GM12864 (cell line): ENCODE results near the gene KDM1B.

Source experiments
- DNase-seq: peaks from one replicate; pipeline ENCODE4 v3.0.0-alpha.2; 2011; ENCODE audit warnings: low read depth
- H3K4me3 ChIP-seq: 2 replicates; pipeline ENCODE4 v1.5.1; 2011; ENCODE audit warnings: mild to moderate bottlenecking, low read depth, low read length, control low read depth
- CTCF ChIP-seq: IDR thresholded peaks from 2 replicates; pipeline ENCODE4 v1.5.1; 2011; ENCODE audit warnings: low read depth, mild to moderate bottlenecking, moderate library complexity, low read length, control low read depth, inconsistent platforms; ENCODE audit errors: missing control alignments

The KDM1B gene

GRCh38 chr6:18155150-18155863, at the start of gene KDM1B:
TSS of gene KDM1B (plus strand) at chr6:18155422. CDS start at chr6:18159896, 4,474 bp downstream.
- no peak for TF ChIP-seq CTCF
- peak; percentile 90 for DNase-seq
- H3K4me3 ChIP-seq, result peak within 1 kb of the TSS; percentile 75

- DNase-seq, result no peak
- H3K4me3 ChIP-seq, result no peak overlapping the region
- no peak for TF ChIP-seq CTCF
Measured at GRCh38 chr6:18107061-18107460, 48.2 kb upstream of the KDM1B start.

- no peak overlapping the region for H3K4me3 ChIP-seq
- DNase-seq, result no peak
- TF ChIP-seq CTCF, result no peak
Measured at GRCh38 chr6:18110162-18110561, 45.1 kb upstream of the KDM1B start.

GRCh38 chr6:18115356-18115755, 39.9 kb upstream of the KDM1B start:
- DNase-seq, result no peak
- TF ChIP-seq CTCF, result no peak
- H3K4me3 ChIP-seq, result no peak overlapping the region

GRCh38 chr6:18117136-18117535, 38.1 kb upstream of the KDM1B start:
- no peak overlapping the region for H3K4me3 ChIP-seq
- no peak for DNase-seq
- no peak for TF ChIP-seq CTCF

GRCh38 chr6:18118330-18118729, 36.9 kb upstream of the KDM1B start:
- no peak overlapping the region for H3K4me3 ChIP-seq
- TF ChIP-seq CTCF, result no peak
- DNase-seq, result no peak

GRCh38 chr6:18119236-18119635, 36.0 kb upstream of the KDM1B start:
- no peak for DNase-seq
- no peak overlapping the region for H3K4me3 ChIP-seq
- no peak for TF ChIP-seq CTCF
